Measurements from ENCODE around the gene FAM241B.

- TF ChIP-seq CTCF (IDR thresholded peaks at IDR 0.05; ENCODE audit: insufficient read depth, low read length) (no peak), GABPA (IDR thresholded peaks at IDR 0.05; ENCODE audit: low read depth) (no peak)
Measured at GRCh38 chr10:69616358-69616757, 13.7 kb upstream of the FAM241B start.
